Measurements from ENCODE around the gene SLC10A1.

SLC10A1 gene

DNA sequence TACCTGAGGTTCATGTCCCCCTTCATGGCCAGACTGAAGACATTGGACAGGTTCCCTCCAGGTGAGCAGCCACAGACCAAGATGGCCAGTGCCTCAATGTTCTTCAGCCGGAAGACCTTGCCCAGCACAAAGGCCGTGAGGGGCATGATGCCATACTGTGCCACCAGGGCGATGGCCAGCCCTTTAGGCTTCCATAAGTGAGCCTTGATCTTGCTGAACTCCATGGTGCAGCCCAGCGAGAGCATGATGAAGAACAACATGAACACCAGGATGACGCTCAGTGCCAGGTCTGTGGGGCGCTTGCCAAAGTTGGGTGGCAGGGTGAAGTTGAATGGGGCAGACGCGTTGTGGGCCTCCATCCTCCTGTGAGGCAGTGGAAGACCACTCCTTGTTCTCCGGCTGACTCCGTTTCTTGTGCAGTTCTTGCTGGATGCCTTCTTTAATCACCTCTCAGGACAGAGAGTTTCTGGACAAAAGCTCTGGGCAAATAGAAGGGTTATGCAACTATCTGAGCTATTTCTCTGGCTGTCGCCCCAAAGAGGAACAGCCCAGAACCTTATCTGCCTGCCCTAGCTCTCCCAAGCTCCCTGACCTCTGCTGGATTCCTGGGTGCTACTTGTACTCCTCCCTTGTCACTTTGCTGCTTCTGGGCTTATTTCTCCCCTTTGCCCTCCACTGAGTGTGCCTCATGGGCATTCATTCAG lies at the start of gene SLC10A1:
Gene SLC10A1, minus strand, starts transcription at position 445 of the 704 bp plus-strand sequence. Its CDS starts 86 bp downstream, at position 359.
- TF ChIP-seq GATA1 (IDR thresholded peaks at IDR 0.05; ENCODE audit: low read depth, low read length) = no peak
- no peak for TF ChIP-seq POLR2A (IDR thresholded peaks at IDR 0.05; ENCODE audit: low read length)
- DNase-seq = no peak

GRCh38 chr14:69845787-69846186 lies 48.7 kb upstream of the SLC10A1 start:
- no peak for DNase-seq
- TF ChIP-seq GATA1 (IDR thresholded peaks at IDR 0.05; ENCODE audit: low read depth, low read length) = no peak
- TF ChIP-seq POLR2A (IDR thresholded peaks at IDR 0.05; ENCODE audit: low read length) = no peak

DNA sequence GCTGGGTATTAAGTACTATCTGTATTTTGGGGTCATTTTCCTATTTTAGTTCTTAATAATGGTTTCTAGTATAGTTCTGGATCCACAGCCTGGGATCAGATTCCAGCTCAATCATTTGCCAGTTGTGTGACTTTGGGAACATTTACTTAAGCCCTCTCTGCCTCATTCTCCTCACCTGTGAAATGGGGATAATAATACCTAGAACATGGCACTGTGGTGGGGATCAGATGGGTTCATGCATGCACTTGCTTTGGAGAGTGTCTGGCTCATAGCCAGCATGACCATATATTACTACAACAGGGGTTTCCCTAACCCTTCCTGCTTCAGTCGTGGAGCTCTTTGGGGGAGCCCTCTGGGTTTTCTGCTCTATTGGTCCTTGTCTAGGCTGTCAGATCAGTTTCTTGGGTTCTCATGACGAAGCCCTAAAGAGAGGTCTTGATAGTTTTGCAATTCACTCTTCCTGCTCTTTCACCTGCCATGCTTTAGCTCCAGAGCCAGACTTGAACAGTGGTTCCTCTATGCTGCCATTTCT lies 48.1 kb upstream of the SLC10A1 start:
- DNase-seq = no peak
- no peak for TF ChIP-seq GATA1 (IDR thresholded peaks at IDR 0.05; ENCODE audit: low read depth, low read length)
- TF ChIP-seq POLR2A (IDR thresholded peaks at IDR 0.05; ENCODE audit: low read length) = no peak

DNA sequence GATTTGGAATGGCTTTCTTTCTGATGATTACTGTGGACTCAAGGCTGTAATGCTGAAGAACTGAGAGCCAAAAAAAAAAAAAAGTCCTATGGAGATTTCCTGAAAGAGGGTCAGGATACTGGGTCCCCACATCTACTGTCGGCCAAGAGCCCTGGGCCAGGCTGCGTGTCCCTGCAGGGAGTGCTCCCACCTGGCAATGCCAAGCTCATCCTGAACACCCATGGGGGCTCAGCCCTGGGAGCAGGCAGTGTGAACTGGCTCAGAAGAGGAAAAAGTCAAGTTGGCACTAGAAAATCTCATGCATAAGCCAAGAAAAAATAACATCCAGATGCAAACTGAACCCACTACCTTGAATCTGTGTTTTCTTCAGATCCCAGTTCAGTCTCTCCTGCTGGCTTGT lies 47.1 kb upstream of the SLC10A1 start:
- TF ChIP-seq POLR2A (IDR thresholded peaks at IDR 0.05; ENCODE audit: low read length) (no peak), GATA1 (IDR thresholded peaks at IDR 0.05; ENCODE audit: low read depth, low read length) (no peak)
- DNase-seq = no peak

DNA sequence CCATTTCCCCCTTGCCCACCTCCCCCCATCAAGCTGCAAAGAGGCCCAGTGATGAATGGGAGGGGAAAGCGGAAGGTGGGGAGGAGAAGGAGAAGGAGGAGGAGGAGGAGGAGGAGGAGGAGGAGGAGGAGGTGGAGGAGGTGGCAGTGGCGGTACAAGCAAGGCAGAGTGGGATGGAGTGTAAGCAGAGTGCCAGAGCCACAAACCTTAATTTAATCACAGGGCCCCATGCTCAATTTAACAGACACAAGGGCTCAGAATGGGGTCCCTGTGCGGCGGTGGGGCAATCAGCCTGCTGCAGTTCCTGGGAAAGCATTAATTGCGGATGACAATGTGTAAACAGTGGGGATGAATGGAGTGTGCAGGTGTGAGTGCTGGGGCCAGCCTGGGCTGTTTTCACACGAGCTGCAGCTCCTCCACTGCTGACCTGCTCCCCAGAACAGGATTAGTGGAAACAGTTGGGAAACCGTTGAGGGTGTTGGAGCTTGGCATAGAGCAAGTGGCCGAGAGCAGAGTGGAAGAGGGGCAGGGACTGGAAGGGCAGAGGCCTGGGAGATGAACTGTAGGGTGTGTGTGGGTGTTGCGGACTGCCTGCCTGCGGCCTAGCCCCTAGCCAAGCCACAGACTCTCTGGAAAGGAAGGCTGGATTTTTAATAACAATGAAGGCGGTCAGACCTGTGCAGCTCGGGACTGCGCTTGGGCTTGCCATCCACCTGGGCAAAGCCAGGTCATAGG lies 45.8 kb upstream of the SLC10A1 start:
- DNase-seq = no peak
- TF ChIP-seq GATA1 (IDR thresholded peaks at IDR 0.05; ENCODE audit: low read depth, low read length) (no peak), POLR2A (IDR thresholded peaks at IDR 0.05; ENCODE audit: low read length) (no peak)

DNA sequence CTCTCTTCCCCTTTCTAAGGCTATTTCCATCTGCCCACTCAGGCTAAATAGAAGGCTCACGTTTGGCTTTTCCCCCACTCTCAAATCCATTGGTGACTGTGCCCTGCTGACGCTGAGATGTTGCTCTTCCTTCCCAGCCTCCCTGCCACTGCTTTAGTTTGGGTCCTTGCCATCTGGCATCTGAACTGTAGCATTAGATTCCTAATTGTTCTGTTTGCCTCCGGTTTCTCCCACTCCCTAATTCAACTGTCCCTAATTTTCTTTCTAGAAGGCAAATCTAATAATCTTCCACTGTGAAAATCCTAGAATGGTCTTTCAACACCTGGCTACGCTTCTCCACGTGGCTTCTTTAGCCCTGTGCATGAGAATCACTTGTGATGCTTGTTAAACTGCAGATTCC lies 44.6 kb upstream of the SLC10A1 start:
- no peak for DNase-seq
- TF ChIP-seq POLR2A (IDR thresholded peaks at IDR 0.05; ENCODE audit: low read length) (no peak), GATA1 (IDR thresholded peaks at IDR 0.05; ENCODE audit: low read depth, low read length) (no peak)

DNA sequence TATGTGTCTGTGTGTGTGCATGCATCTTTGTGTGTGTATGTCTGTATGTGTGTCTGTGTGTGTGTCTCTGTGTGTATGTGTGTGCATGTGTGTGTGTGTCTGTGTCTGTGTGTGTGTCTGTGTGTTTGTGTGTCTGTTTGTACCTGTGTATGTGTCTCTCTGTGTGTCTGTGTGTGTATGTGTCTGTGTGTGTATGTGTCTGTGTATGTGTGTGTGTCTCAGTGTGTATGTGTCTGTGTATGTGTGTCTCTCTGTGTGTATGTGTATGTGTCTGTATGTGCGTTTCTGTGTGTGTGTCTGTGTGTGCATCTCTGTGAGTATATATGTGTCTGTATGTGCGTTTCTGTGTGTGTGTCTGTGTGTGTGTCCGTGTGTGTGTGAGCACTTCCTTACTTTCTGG lies 42.6 kb upstream of the SLC10A1 start:
- no peak for DNase-seq
- TF ChIP-seq GATA1 (IDR thresholded peaks at IDR 0.05; ENCODE audit: low read depth, low read length) (no peak), POLR2A (IDR thresholded peaks at IDR 0.05; ENCODE audit: low read length) (no peak)

- no peak for DNase-seq
Observed at GRCh38 chr14:69838881-69839416, 41.9 kb upstream of the SLC10A1 start.

GRCh38 chr14:69828879-69829278 lies 31.8 kb upstream of the SLC10A1 start:
- DNase-seq = no peak
- TF ChIP-seq GATA1 (IDR thresholded peaks at IDR 0.05; ENCODE audit: low read depth, low read length) (no peak), POLR2A (IDR thresholded peaks at IDR 0.05; ENCODE audit: low read length) (no peak)

More at GRCh38 chr14:69838881-69839416, 41.9 kb upstream of the SLC10A1 start:
- TF ChIP-seq POLR2A (IDR thresholded peaks at IDR 0.05; ENCODE audit: low read length) (no peak), GATA1 (IDR thresholded peaks at IDR 0.05; ENCODE audit: low read depth, low read length) (no peak)

DNA sequence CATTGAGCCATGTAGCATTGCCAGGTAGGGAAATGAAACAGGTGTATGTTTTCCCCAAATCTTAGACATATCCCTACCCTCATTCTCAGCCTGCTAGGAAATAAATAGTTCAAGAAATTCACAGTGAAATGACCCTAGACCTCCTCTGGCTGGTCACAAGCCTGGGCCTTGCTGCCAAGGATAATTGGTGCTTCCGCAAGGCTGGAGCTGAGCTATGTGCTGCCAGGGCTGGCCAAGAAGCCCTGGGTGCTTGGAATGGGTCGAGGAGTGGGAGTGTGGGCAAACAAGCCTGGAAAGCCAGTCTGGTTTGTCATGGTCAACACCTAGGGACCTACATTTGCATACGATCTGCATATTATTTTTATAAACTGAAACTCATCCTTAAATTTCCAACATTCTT lies 31.3 kb upstream of the SLC10A1 start:
- no peak for DNase-seq

GRCh38 chr14:69827560-69827959 lies 30.5 kb upstream of the SLC10A1 start:
- no peak for DNase-seq
- TF ChIP-seq POLR2A (IDR thresholded peaks at IDR 0.05; ENCODE audit: low read length) (no peak), GATA1 (IDR thresholded peaks at IDR 0.05; ENCODE audit: low read depth, low read length) (no peak)

More for the DNA sequence above, 31.3 kb upstream of the SLC10A1 start:
- no peak for TF ChIP-seq POLR2A (IDR thresholded peaks at IDR 0.05; ENCODE audit: low read length)
- TF ChIP-seq GATA1 (IDR thresholded peaks at IDR 0.05; ENCODE audit: low read depth, low read length) = no peak

DNA sequence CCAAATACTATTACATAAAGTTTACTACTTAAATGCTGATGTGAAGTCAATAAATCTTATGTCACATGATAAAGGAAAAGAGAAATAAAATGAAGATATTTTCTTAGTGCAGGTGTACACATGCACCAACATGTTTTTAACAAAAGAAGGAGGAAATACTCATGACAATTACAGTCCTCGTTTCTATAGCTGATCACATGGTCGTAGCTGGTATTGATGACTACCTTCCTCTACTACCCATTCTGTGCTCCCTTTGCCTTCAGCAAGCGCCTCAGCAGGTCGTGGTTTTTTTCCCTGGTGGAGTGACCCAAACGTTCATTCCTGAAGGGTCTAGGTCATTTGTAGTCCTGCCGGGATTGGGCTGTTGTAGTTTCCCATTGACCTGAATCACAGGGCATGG lies 25.4 kb upstream of the SLC10A1 start:
- TF ChIP-seq GATA1 (IDR thresholded peaks at IDR 0.05; ENCODE audit: low read depth, low read length) (no peak), POLR2A (IDR thresholded peaks at IDR 0.05; ENCODE audit: low read length) (no peak)
- no peak for DNase-seq

- no peak for DNase-seq
- TF ChIP-seq POLR2A (IDR thresholded peaks at IDR 0.05; ENCODE audit: low read length) (no peak), GATA1 (IDR thresholded peaks at IDR 0.05; ENCODE audit: low read depth, low read length) (no peak)
Observed at GRCh38 chr14:69820991-69821390, 23.9 kb upstream of the SLC10A1 start.

DNA sequence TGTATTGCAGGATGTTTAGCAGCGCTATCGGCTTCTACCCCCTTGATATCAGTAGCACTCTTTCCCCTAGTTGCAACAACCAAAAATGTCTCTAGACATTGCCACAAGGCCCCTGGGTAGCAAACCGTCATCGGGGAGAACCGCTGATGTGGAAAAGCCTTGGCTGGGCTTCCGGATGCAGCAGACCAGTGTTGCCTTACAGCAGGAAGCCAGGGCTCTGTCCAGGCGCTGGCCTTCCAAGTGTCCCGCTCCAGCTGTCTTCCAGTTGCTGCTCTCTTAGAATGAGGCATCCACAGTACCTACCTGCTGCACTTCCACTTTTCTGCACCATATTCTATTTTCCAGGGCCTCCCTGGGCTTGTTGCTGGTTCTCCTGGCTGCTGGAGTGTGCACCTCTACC lies 22.6 kb upstream of the SLC10A1 start:
- no peak for TF ChIP-seq GATA1 (IDR thresholded peaks at IDR 0.05; ENCODE audit: low read depth, low read length)
- no peak for TF ChIP-seq POLR2A (IDR thresholded peaks at IDR 0.05; ENCODE audit: low read length)
- DNase-seq = no peak

Data from erythroblast (primary cell).